HFF-Myc (cell line): Measurements from ENCODE around the gene RD3L.
"Not testable (repeated sequence)": the region's sequence is repeated elsewhere in the genome, so short reads cannot be mapped to it uniquely, and the experiment has no call there.

Source experiments
- DNase-seq: peaks from one replicate; pipeline ENCODE4 v3.0.0-alpha.2; 2011; ENCODE audit warnings: low read depth; ENCODE audit errors: extremely low read depth
- H3K4me3 ChIP-seq: replicated peaks from 2 replicates; pipeline ENCODE4 v1.5.1; 2011; ENCODE audit warnings: low read depth, mild to moderate bottlenecking, control low read depth, low read length
- TF ChIP-seq, protein P1 (sequence below): IDR thresholded peaks from 2 replicates; pipeline ENCODE4 v1.5.1; 2012; ENCODE audit warnings: mild to moderate bottlenecking, low read depth, low read length, control low read depth; ENCODE audit errors: missing control alignments

Gene RD3L

DNA sequence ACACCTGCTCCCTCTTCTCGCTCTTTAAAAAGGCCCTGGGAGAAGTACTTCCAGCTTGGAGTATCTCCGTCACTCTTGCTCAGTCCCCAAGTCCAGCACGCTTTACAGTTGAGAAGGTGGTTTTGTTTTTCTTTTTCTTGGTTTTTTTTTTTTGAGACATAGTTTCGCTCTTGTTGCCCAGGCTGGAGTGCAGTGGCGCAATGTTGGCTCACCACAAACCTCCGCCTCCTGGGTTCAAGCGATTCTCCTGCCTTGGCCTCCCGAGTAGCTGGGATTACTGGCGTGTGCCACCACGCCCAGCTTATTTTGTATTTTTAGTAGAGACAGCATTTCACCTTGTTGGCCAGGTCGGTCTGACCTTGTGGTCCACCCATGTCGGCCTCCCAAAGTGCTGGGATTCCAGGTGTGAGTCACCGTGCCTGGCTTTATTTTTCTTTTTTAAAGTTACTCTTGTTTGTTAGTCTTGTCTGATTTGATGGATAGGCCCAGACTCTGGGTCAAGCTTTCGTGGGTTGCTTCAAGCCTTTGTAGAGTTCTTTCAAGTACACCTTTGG, 12.2 kb downstream of the RD3L start:
- H3K4me3 ChIP-seq: no peak overlapping the region
- TF ChIP-seq, protein P1, sequence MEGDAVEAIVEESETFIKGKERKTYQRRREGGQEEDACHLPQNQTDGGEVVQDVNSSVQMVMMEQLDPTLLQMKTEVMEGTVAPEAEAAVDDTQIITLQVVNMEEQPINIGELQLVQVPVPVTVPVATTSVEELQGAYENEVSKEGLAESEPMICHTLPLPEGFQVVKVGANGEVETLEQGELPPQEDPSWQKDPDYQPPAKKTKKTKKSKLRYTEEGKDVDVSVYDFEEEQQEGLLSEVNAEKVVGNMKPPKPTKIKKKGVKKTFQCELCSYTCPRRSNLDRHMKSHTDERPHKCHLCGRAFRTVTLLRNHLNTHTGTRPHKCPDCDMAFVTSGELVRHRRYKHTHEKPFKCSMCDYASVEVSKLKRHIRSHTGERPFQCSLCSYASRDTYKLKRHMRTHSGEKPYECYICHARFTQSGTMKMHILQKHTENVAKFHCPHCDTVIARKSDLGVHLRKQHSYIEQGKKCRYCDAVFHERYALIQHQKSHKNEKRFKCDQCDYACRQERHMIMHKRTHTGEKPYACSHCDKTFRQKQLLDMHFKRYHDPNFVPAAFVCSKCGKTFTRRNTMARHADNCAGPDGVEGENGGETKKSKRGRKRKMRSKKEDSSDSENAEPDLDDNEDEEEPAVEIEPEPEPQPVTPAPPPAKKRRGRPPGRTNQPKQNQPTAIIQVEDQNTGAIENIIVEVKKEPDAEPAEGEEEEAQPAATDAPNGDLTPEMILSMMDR: no peak
- DNase-seq: no peak

DNA sequence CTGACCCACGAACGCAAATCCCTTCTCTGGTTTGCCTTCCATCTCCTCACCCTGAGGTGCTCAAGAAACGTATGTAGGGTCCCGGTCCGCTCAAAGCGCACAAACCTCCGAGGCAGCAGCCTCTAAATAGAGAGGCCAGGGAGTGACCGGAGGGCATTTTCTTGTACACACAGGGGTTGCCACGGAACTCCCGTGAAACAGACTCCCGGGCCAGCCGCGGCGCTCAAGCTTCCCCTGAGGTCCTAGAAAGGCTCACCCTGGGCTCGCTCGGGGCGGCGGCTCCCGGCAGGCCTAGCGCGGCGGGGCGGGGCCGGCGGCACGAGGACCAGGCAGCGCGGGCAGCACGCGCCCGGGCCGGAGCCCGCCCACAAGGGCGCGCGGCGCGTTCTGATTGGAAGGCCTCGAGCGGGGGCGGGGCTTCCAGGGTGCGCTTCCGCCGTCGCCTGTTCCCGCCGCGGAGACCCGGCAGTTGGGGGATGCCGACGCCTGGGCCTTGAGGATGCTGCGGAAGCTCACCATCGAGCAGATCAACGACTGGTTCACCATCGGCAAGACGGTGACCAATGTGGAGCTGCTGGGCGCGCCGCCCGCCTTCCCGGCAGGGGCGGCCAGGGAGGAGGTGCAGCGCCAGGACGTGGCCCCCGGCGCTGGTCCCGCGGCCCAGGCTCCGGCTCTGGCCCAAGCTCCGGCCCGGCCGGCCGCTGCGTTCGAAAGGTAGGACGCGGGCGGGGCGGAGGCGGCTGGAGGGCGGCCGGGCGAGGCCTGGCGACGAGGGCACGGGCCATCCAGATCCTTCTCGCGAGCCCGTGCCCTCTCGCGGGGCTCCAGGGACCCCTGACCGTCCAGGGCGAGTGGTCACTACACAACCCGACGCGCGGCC, 14.1 kb downstream of the RD3L start, which contains the start of gene TDRD9:
Gene TDRD9 (plus strand): TSS at position 446 of the 880 bp plus-strand sequence. CDS start 54 bp downstream, at position 500.
- DNase-seq: no peak

DNA sequence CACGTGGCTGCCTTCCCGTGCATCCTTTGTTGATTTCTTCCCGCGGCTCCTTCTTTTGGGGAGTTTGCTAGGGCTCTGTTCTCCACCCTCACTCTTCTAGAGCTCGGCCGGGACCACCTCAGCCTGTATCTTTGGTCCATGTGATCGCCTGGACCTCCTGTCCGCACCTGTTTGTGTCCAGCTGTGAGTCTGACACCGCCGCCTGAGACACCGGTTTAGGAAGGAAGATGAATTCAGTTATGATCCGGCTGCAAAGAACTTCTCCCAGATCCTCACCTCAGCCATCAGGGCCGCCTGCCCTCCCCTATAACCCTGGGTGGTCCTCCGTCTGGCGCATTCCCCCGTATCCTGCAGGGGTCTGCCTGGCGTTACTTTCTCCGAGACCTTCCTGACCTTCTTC, 14.8 kb downstream of the RD3L start:
- TF ChIP-seq, protein P1: no peak
- no peak overlapping the region for H3K4me3 ChIP-seq
- no peak for DNase-seq

More for the DNA sequence above, 14.1 kb downstream of the RD3L start, which contains the start of gene TDRD9:
- TF ChIP-seq, protein P1: no peak
- H3K4me3 ChIP-seq: no peak within 1 kb of the TSS

DNA sequence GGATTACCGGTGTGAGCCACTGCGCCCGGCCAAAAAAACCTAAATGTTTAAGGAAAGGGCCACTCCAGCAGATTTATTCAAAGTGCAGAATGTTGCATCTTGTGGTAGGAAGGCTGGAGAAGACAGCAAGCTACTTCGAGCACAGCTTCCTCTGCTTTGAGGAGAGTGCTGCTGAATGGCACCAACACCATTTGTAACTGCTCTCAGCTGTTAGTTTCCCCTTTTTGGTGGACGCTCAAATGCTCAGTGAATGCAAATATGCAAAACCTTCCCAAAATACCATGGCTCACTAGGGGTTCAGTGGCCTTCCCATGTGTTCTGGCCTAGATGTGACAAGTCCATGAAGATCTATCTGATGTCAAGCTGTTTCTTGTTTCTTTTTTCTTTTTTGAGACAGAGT, 17.0 kb downstream of the RD3L start:
- TF ChIP-seq, protein P1: no peak
- no peak overlapping the region for H3K4me3 ChIP-seq
- no peak for DNase-seq

DNA sequence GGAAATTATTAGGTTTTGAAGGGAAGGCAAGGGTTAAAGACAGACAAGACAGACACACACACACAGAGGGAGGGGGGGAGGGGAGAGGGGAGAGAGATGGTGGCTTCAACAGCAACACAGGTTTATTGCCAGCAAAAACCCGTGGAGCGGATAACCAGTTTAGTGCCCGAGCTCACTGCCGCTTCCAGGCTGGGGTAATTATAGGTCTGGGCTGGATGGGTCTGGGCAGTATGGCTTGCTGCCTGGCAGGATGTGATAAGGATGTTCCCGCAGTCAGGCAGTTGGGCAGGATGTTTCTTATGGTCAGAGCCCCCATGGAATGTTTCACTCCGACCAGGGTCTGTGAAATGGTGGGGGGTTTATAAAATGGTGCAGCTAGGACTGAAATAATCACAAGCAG, 18.5 kb downstream of the RD3L start:
- no peak for DNase-seq
- TF ChIP-seq, protein P1: no peak
- no peak overlapping the region for H3K4me3 ChIP-seq

DNA sequence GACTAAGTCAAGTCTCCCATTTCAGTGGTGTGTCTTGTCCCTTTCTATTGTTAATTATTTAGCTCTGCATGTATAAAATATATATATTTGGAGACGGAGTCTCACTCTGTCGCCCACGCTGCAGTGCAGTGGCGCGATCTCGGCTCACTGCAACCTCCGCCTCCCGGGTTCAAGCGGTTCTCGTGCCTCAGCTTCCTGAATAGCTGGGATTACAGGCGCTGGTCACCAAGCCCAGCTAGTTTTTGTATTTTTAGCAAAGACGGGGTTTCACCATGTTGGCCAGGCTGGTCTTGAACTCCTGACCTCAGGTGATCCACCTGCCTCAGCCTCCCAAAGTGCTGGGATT, 20.5 kb downstream of the RD3L start:
- DNase-seq: not testable (repeated sequence)
- peak overlapping the region; percentile 99 for H3K4me3 ChIP-seq
